ENCODE results near the gene DKK2.
"Not testable (repeated sequence)": the region's sequence is repeated elsewhere in the genome, so short reads cannot be mapped to it uniquely, and the experiment has no call there.

Gene DKK2

DNA sequence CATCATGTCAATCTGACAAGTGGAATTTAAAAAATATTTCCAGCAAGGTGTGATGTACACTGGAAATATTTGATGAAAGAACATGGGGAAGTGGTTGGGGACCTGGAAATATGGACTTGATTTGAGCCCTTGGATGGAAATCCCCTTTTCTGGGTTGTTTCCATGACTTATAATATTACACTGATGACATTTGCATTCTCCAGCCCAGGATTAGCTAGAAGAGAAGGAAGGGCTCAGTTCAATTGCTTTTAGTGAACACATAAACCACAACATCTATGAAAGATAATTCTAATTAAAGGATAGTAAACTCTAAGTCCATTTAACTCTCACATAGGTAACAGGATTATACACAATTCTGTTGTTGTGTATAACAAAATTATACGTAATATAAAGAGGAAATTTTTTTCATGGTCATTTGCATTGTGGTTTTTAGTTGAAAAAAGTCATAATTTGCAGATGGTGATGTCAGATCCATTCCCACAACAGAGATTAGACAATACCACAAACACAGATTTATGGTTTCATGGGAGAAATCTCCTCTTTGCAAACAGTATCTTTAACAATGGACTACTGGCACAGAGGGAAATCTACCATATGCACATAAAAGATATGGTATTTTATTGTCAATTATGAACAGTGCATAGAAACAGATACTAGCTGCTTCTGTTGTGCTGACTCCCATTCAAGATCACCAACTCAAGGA is 126.5 kb downstream of the DKK2 start:
- no peak for DNase-seq (ENCODE audit: low read depth)

GRCh38 chr4:106908049-106908448 is 128.1 kb downstream of the DKK2 start:
- DNase-seq (ENCODE audit: low read depth): not testable (repeated sequence)

GRCh38 chr4:106907216-106907615 is 128.9 kb downstream of the DKK2 start:
- no peak for DNase-seq (ENCODE audit: low read depth)

GRCh38 chr4:106906728-106907127 is 129.4 kb downstream of the DKK2 start:
- no peak for DNase-seq (ENCODE audit: low read depth)

DNA sequence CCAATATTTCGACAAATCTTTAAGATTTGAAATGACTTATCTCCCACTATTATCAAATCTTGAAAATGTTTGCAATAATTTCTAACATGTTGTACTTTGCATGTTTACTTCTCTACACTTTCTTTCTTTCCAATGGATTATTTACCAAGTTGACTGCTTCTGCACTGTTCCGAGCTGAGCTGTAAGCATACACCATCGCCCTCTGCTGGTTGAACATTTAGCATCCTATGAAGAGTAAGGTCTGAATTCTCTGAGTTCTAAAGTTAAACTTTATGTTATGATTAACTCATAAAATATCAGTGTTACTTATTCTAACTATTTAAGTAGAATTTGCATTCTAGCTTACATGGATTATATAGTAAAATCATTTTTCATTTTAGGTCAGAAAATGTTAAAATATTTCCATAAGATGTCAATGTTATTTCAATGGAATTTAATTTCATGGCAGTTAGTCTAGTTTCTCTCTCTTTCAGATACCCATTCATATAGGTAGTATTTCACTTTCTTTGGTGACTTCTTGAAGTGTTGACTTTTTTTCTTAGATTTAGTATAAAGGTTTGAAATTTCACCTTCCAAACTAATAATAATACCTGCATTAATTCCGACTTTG is 137.4 kb downstream of the DKK2 start:
- DNase-seq (ENCODE audit: low read depth): no peak

- no peak for DNase-seq (ENCODE audit: low read depth)
Observed at GRCh38 chr4:106893903-106894302, 142.2 kb downstream of the DKK2 start.

DNA sequence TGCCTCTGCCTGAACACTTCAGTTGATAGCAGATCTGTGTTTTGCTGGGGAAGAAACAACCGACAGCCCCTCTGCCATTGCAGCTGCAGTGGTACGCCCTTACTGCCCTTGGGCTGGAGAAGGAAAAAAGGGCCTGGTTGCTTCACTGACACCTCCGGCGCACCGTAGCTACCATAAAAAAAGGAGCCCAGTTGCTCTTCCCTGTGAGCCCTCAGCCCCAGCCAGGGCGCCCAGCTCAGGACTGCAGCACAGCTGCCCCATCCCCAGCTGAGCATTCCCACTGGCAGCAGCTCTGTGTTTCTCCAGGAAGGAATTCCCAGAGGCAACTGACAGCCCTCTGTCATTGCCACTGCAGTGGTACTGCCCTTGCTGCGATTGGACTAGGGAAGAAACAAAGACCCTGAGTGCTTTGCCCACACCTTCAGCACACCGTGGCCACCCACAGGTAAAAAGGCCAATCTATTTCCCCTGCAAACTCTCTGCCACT is 142.7 kb downstream of the DKK2 start:
- DNase-seq (ENCODE audit: low read depth): no peak

- DNase-seq (ENCODE audit: low read depth): no peak
Observed at GRCh38 chr4:106892786-106893185, 143.3 kb downstream of the DKK2 start.

DNA sequence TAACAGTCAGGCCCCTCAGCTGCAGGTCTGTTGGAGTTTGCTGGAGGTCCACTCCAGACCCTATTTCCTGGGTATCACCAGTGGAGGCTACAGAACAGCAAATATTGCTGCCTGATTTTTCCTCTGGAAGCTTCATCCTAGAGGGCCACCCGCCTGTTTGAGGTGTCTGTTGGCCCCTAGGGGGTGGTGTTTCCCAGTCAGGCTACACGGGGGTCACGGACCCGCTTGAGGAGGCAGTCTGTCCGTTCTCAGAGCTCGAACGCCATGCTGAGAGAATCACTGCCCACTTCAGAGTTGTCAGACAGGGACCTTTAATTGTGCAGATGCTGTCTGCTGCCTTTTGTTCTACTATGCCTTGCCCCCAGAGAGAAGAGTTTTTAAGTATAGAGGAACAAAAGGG is 160.8 kb downstream of the DKK2 start:
- DNase-seq (ENCODE audit: low read depth): no peak

Data from T-helper 22 cell (primary cell).